Smooth muscle cell (in vitro differentiated cells): ENCODE data around the gene NAAA. TPM values are rescaled to one million over a fixed set of nuclear protein-coding genes. Genes with fewer than 3 reads are reported as not detected.

ENCODE experiments used
- DNase-seq: peaks from one replicate; lab custom pipeline; 2025; ENCODE audit not compliant: unreplicated experiment; lab: John Stamatoyannopoulos, UW
- H2AFZ ChIP-seq: fragments of 200-600 bp; sonication (generic); 2 replicates; pipeline ENCODE4 v1.6.0; 2016; ENCODE audit warnings: antibody characterized with exemption, low read depth, mild to moderate bottlenecking
- H3F3A ChIP-seq: fragments of 200-600 bp; sonication (generic); 2 replicates; pipeline ENCODE4 v1.6.0; 2017; ENCODE audit warnings: antibody characterized with exemption, low read depth
- H3K27ac ChIP-seq: fragments of 200-600 bp; sonication (generic); 2 replicates; pipeline ENCODE4 v1.5.1; 2016; ENCODE audit warnings: low read depth, mild to moderate bottlenecking
- H3K27me3 ChIP-seq: fragments of 200-600 bp; sonication (generic); 2 replicates; pipeline ENCODE4 v1.6.1; 2016; ENCODE audit warnings: low read depth, mild to moderate bottlenecking
- H3K36me3 ChIP-seq: fragments of 200-600 bp; sonication (generic); 2 replicates; pipeline ENCODE4 v1.5.1; 2016; ENCODE audit warnings: low read depth
- H3K4me1 ChIP-seq: fragments of 200-600 bp; sonication (generic); 2 replicates; pipeline ENCODE4 v1.5.1; 2016; ENCODE audit warnings: low read depth
- H3K4me2 ChIP-seq: fragments of 200-600 bp; sonication (generic); 2 replicates; pipeline ENCODE4 v1.6.0; 2016; ENCODE audit warnings: mild to moderate bottlenecking
- H3K4me3 ChIP-seq: fragments of 200-600 bp; sonication (generic); 2 replicates; pipeline ENCODE4 v1.5.1; 2016; ENCODE audit warnings: mild to moderate bottlenecking
- H3K79me2 ChIP-seq: fragments of 200-600 bp; sonication (generic); 2 replicates; pipeline ENCODE4 v1.6.0; 2016; ENCODE audit warnings: low read depth, mild to moderate bottlenecking
- H3K9ac ChIP-seq: fragments of 200-600 bp; sonication (generic); 2 replicates; pipeline ENCODE4 v1.6.0; 2016; ENCODE audit warnings: low read depth
- H3K9me3 ChIP-seq: fragments of 200-600 bp; sonication (generic); replicated peaks from 2 replicates; pipeline ENCODE4 v1.5.1; 2016; ENCODE audit warnings: low read depth
- H4K20me1 ChIP-seq: fragments of 200-600 bp; sonication (generic); 2 replicates; pipeline ENCODE4 v1.6.0; 2016; ENCODE audit warnings: low read depth
- WGBS: methylation state at CpG from one replicate; pipeline ENCODE4 v1.1.7; 2016; ENCODE audit warnings: low lambda C conversion rate; 5-methylcytosine and 5-hydroxymethylcytosine counted together
- polyA plus RNA-seq: library from polyadenylated mRNA; unstranded; fragments of >200 nt; fragmentation: Nextera tagmentation; extraction: Ambion mirVana; gene quantifications from 2 replicates; pipeline ENCODE4 v1.2.1, GENCODE V29; 2016
- total RNA-seq: library from RNA; depleted of rRNA; stranded (reverse); fragments of >200 nt; gene quantifications from 2 replicates; pipeline ENCODE4 v1.2.3, GENCODE V29; 2014
- TF ChIP-seq, protein P1 (sequence below): fragments of 200-600 bp; sonication (generic); IDR thresholded peaks from 2 replicates; pipeline ENCODE4 v1.5.1; 2017; ENCODE audit warnings: borderline replicate concordance, mild to moderate bottlenecking, antibody characterized with exemption; ENCODE audit not compliant: insufficient read depth, poor library complexity, severe bottlenecking

NAAA gene
- total and polyA plus RNA-seq, 2 experiments from 2014 or later: 14.9 to 27.7 TPM

DNA sequence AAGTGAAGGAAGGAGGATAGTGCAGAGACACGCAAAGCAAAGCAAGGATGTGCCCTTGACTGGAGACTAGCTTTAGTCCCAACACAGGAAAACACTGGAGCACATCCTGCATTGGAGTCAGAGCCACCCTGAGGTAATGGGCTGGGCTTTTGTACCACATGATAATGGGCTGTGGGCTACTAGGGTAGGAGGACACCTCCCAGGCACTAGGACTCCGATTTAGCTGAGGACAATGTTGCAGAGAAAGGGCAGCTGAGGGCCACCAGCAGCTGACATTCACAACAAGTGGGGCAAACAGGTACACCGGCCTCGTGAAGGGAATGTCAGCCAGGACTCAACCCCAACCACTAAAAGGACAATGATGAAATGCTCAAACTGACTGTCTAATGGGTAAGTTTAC lies 39.8 kb upstream of the NAAA start:
- H3K36me3 ChIP-seq: peaks cover 38% of the 10 kb centered on the region
- H3K9me3 ChIP-seq: no peaks in the 10 kb centered on the region
- H3K27me3 ChIP-seq: no peaks in the 10 kb centered on the region
- H3K4me1 ChIP-seq: no peaks in the 10 kb centered on the region
- no peak overlapping the region for H3K4me2 ChIP-seq
- H3F3A ChIP-seq: no peaks in the 10 kb centered on the region
- H3K4me3 ChIP-seq: no peak overlapping the region
- H3K9ac ChIP-seq: no peak overlapping the region
- DNase-seq: no peak
- WGBS: 70% methylated on average over 4 of the region's 4 CpGs
- peaks cover 42% of the 10 kb centered on the region for H4K20me1 ChIP-seq
- H3K27ac ChIP-seq: no peak overlapping the region
- peaks cover 32% of the 10 kb centered on the region for H3K79me2 ChIP-seq
- no peak overlapping the region for H2AFZ ChIP-seq
- TF ChIP-seq, protein P1, sequence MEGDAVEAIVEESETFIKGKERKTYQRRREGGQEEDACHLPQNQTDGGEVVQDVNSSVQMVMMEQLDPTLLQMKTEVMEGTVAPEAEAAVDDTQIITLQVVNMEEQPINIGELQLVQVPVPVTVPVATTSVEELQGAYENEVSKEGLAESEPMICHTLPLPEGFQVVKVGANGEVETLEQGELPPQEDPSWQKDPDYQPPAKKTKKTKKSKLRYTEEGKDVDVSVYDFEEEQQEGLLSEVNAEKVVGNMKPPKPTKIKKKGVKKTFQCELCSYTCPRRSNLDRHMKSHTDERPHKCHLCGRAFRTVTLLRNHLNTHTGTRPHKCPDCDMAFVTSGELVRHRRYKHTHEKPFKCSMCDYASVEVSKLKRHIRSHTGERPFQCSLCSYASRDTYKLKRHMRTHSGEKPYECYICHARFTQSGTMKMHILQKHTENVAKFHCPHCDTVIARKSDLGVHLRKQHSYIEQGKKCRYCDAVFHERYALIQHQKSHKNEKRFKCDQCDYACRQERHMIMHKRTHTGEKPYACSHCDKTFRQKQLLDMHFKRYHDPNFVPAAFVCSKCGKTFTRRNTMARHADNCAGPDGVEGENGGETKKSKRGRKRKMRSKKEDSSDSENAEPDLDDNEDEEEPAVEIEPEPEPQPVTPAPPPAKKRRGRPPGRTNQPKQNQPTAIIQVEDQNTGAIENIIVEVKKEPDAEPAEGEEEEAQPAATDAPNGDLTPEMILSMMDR: no peak

DNA sequence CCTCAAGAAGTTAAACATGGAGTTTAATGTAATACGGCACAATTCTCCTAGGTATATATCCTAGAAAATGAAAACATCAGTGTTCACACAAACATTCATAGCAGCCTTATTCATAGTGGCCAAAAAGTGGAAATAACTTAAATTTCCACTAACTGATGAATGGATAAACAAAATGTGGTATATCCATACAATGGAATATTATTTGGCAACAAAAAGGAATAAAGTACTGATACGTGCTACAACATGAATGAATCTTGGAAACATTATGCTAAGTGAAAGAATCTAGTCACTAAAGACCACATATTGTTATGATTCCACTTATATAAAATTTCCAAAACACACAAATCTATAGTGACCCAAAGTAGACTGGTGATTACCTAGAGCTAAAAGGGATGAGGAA lies 35.4 kb upstream of the NAAA start:
- no peak overlapping the region for H3K9ac ChIP-seq
- H3K4me3 ChIP-seq: no peak overlapping the region
- peaks cover 56% of the 10 kb centered on the region for H3K36me3 ChIP-seq
- no peak overlapping the region for H3K4me2 ChIP-seq
- no peak overlapping the region for H3K27ac ChIP-seq
- 97% methylated on average over 2 of the region's 2 CpGs for WGBS
- no peak overlapping the region for H2AFZ ChIP-seq
- no peaks in the 10 kb centered on the region for H3K27me3 ChIP-seq
- TF ChIP-seq, protein P1: no peak
- no peaks in the 10 kb centered on the region for H3K4me1 ChIP-seq
- H3K79me2 ChIP-seq: peaks cover 4% of the 10 kb centered on the region
- H3F3A ChIP-seq: no peaks in the 10 kb centered on the region
- H4K20me1 ChIP-seq: no peaks in the 10 kb centered on the region
- DNase-seq: no peak
- H3K9me3 ChIP-seq: no peaks in the 10 kb centered on the region

DNA sequence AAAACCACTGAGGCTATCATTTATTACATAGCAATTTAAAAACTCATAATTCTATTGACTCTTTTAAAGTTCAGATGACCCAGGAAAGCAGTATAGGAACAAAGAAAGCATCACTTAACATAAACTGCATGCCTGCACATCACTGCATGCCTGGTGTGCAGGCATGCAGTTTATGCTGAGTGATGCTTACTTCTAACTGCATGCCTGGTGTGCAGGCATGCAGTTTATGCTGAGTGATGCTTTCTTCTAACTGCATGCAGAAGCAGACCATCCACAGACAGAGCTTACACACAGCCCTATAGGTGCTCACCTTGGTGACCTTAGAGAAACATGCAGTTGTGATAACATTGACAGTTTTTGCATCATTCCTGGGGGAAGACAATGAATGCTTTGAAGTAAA lies 33.0 kb upstream of the NAAA start:
- Histone ChIP-seq H3K4me2 (no peak overlapping the region), H2AFZ (no peak overlapping the region), H3K4me3 (no peak overlapping the region), H3K9ac (no peak overlapping the region), H4K20me1 (no peaks in the 10 kb centered on the region), H3F3A (no peaks in the 10 kb centered on the region), H3K79me2 (no peaks in the 10 kb centered on the region), H3K36me3 (peaks cover 62% of the 10 kb centered on the region), H3K27me3 (no peaks in the 10 kb centered on the region), H3K27ac (no peak overlapping the region), H3K4me1 (no peaks in the 10 kb centered on the region), H3K9me3 (no peaks in the 10 kb centered on the region)
- TF ChIP-seq, protein P1: no peak
- DNase-seq: no peak

DNA sequence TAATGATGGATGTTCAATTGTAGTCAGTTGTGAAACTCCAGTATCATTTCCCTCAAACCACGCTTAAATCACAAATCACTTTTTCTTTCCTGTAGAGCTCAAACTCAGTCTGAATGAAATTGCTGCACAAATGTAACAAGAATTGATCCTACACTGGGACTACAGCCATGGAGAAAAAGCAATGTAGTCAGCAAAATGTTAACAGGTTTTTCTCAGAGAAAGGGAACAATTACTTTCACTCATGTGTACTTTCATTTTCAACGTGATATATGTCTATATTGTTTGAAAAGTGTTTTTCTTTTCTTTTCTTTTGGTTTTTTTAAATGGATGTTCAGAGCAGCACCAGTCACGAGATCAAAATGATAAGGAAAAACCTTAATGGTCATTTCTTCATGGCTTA lies 27.3 kb upstream of the NAAA start:
- Histone ChIP-seq H3K79me2 (no peaks in the 10 kb centered on the region), H3K36me3 (peaks cover 74% of the 10 kb centered on the region), H2AFZ (no peak overlapping the region), H3F3A (no peaks in the 10 kb centered on the region), H3K27ac (no peak overlapping the region), H3K4me3 (no peak overlapping the region), H3K9ac (no peak overlapping the region), H3K9me3 (no peaks in the 10 kb centered on the region), H3K27me3 (no peaks in the 10 kb centered on the region), H3K4me2 (no peak overlapping the region), H3K4me1 (no peaks in the 10 kb centered on the region), H4K20me1 (no peaks in the 10 kb centered on the region)
- TF ChIP-seq, protein P1: no peak
- WGBS: 97% methylated on average over 3 of the region's 3 CpGs
- no peak for DNase-seq
